Measurements from ENCODE around the gene DSC3. TPM values are rescaled to one million over a fixed set of nuclear protein-coding genes. Genes with fewer than 3 reads are reported as not detected.

The DSC3 gene
- under 0.01 TPM in 2 replicates for total RNA-seq

GRCh38 chr18:31042406-31043181 is at the start of gene DSC3:
DSC3 (minus strand) TSS chr18:31042742; CDS start chr18:31042660, 82 bp downstream.
- no peak for DNase-seq (ENCODE audit: low read depth in 2 of 2)

DNA sequence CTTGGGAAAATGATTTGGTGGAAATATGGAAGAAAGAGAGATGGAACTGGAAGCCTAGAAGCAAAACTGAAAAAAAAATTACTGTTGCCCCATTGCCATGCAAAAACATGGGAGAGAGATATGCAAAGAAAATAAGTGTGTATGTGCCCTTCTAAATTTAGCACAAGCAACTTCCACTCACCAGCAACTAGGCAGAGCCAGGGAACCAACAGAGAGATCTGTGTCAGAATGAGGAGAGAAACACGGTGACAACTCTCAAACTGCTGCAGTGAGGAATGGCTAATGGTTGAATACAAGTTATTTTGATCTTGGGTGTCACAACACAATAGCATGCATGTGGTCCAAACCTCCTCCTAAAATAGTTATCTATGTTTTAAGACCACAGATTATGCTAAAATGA is 48.8 kb upstream of the DSC3 start:
- no peak for DNase-seq (ENCODE audit: low read depth in 2 of 2)

- no peak for DNase-seq (ENCODE audit: low read depth in 2 of 2)
These were observed 46.0 kb upstream of the DSC3 start for GRCh38 chr18:31088532-31088931.

DNA sequence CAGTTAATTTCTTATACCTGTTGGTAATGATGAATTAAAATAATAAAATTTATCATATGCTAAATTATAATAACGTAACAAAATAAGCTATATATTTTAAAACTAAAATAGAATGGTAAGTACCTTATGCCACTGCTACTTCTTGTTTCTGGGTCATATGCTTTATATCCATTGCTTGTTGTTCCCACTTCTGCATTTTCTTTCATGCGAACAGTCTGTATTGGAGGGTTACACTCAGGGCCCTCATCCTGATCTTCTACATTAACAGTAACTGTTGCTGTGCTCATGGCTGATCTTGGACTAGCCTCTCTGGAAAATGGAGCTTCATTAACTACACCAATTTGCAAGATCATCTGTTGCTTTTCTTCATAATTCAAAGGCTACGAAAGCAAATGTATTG is 37.4 kb upstream of the DSC3 start:
- no peak for DNase-seq (ENCODE audit: low read depth in 2 of 2)

DNA sequence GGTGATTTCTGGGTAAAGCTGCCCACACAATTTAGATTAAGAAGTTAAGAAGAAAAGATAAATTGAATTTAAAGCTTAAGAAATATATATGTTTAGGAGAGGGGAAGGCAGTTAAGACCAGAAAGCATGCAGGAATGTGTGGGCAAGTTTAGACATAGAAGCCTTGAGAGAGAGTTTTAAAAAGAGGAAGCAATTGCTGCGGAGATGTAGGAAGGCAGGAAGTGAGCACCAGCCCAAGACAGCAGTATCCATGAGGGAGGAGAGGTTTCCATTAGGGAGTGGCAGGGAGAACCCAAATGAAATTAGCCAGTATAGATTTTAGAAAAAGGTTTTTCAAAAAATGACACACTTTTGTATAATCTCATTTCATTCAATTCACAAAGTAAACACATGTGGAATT is 35.3 kb upstream of the DSC3 start:
- DNase-seq (ENCODE audit: low read depth in 2 of 2), result no peak

- no peak for DNase-seq (ENCODE audit: low read depth in 2 of 2)
These were observed 29.6 kb upstream of the DSC3 start for GRCh38 chr18:31072175-31072574.

- no peak for DNase-seq (ENCODE audit: low read depth in 2 of 2)
These were observed 27.7 kb upstream of the DSC3 start for GRCh38 chr18:31070206-31070605.

GRCh38 chr18:31066266-31066665 is 23.7 kb upstream of the DSC3 start:
- DNase-seq (ENCODE audit: low read depth in 2 of 2), result no peak

DNA sequence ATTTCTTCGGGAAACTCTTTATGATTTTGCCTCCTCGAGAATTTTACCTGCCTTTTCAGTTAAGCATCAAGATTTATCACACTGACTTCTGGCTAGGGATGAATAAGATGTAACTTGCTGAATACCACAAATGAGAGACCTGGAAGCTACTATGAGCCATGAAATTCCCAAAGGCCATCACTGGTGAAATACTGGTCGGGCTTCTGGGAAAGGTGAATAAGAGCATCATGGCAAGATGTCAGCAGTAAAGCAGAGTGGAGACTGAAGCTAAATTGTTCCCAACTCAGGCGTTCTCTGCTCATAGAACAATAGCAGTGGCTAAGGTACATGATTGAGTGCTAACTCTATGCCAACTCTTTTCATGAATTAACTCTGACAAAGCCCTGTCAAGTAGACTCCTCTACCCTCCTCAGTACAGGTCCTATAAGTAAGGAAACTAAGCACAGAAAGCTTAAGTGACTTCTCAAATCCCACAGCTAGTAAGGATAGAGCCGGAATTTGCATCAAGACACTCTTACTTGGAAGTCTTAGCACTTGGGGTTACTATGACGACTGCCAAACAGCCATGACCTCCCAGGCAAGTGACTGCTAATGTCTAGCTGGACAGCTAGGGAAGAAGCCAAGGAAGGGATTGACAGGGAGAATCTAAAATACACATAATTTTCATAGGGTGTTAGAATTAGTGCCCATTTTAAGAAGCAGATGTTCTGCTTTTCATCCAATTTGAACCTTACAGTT is 22.7 kb upstream of the DSC3 start:
- no peak for DNase-seq (ENCODE audit: low read depth in 2 of 2)

- DNase-seq (ENCODE audit: low read depth in 2 of 2), result no peak
These were observed 21.6 kb upstream of the DSC3 start for GRCh38 chr18:31064130-31064529.

DNA sequence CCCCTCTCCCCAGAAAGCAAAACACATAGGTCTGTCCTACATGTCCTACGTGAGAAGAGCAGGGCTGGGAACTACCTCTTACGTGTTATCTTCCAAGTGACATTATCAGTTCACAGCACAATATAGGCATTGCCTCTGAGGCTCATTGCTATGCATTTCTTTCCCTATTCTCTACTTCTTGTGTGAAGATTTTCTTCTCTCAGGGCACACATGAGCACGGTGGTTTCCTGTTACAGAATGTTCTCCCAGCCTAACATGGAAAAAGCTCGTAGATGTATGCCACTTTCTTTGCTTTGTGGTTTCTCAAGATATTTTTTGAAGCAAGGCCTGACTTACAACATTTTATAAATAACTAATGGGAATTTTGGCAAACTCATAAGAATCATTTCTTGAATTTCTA is 19.4 kb upstream of the DSC3 start:
- DNase-seq (ENCODE audit: low read depth in 2 of 2), result no peak

DNA sequence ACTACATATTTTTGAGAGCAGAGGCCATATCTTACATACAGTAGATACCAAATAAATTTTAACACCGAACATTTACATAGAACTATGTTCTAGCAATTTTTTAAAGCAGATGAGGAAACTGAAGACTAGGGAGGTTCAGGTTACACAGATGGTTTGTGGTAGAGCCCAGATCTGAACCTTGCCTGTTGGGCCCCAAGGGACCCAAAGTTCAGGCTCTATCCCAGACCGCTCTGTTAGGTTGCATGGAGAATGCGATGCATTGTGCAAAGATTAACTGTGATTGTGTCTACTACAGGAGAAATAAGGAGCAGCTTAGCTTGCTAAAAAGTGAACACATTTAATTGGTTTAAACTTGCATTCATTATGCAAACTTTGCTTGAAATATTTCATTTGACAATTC is 16.4 kb upstream of the DSC3 start:
- no peak for DNase-seq (ENCODE audit: low read depth in 2 of 2)

- no peak for DNase-seq (ENCODE audit: low read depth in 2 of 2)
These were observed 15.4 kb upstream of the DSC3 start for GRCh38 chr18:31057917-31058316.

GRCh38 chr18:31057051-31057450 is 14.5 kb upstream of the DSC3 start:
- no peak for DNase-seq (ENCODE audit: low read depth in 2 of 2)

DNA sequence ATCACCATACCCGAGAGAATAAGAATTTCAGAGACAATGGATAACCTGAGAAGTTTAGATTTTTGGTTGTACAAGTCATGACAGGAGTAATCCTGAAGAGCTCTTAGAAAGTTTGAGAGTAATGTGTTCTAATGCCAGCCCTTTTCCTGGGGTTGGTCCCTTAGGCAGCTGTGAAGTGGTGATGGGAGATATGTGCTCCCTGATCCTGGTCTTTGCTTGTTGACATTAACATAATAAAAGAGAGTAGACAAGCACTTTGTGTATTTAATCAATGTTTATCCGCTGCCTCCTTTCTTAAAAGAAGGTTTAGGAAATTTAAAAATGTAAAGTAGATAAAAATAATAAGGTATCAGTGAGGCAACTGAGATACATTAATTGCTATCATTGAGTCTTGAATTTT is 13.8 kb upstream of the DSC3 start:
- no peak for DNase-seq (ENCODE audit: low read depth in 2 of 2)

GRCh38 chr18:31050635-31051034 is 8.1 kb upstream of the DSC3 start:
- DNase-seq (ENCODE audit: low read depth in 2 of 2), result no peak

DNA sequence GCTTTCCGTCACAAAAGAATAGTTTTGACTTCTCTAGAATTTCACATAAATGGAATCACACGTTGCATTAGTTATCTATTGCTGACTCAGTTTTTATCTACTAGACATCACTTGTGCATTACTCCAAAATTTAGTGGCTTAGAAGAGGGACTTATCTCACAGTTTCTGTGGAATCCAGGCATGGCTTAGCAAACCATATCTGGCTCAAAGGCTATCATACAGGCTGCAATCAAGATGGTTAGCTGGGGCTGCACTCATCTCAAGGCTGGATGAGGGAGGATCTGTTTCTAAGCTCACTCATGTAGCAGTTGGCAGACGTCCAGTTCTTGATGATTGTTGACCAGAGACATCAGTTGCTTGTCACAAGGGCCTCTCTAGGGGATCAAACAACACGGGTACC is 6.6 kb upstream of the DSC3 start:
- no peak for DNase-seq (ENCODE audit: low read depth in 2 of 2)

DNA sequence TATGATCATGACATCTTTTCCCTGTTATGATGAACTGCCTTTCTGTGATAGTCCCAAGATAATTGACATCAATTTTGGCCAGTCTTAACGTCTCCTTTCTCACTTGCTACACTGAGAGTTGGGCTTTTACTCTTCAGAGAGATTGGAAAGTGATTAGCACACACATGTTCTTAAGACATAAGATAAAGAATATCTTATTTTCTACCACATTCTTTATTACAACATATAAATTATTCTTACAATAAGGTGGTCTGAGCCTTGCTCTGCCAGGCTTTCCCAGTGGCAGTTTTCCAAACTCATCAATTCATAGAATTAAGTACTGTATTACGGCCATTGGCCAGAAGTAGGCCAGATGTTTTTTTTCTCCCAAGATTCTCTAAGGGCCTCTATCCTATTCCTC is 5.7 kb upstream of the DSC3 start:
- DNase-seq (ENCODE audit: low read depth in 2 of 2), result no peak

- no peak for DNase-seq (ENCODE audit: low read depth in 2 of 2)
These were observed 4.4 kb upstream of the DSC3 start for GRCh38 chr18:31046916-31047315.

GRCh38 chr18:31045599-31045998 is 3.1 kb upstream of the DSC3 start:
- DNase-seq (ENCODE audit: low read depth in 2 of 2), result no peak

DNA sequence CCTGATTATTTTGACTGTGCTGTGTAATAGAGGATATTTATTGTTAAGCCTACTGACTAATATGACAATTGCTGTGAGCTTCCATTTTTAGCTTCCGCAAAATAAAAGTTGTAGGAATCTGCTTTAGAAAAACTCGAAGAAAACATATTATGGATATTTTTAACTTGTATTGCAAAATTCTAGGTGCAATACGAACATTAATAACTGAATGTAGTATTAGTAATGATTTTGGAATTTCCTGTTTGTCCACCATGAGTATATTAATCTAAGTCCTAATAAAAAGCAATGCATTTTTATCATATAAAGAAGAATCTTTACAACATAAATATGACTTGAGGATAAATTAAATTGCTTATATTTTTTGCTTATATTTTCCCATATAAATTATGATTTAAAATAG is 2.4 kb upstream of the DSC3 start:
- DNase-seq (ENCODE audit: low read depth in 2 of 2), result no peak

- DNase-seq (ENCODE audit: low read depth in 2 of 2), result no peak
These were observed 1.2 kb upstream of the DSC3 start for GRCh38 chr18:31043709-31044108.

DNA sequence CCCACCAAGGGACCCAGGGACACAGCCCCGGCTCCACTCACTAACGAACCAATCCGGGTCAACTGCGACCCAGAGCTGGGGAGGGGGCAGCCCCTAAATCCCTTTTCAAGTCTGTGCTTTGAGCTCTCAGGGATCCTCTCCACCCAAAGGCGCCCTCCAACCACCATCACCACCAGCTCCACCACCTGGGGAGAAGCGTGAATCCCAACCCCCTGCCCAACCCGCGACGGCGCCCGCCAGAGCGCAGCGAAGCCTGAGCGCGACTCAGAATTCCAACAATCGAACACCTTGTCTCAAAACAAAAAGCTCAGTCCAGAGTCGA is 497 bp downstream of the DSC3 start:
- no peak for DNase-seq (ENCODE audit: low read depth in 2 of 2)
